CD14-positive monocyte (primary cell): ENCODE results near the gene TMEM114. TPM values are rescaled to one million over a fixed set of nuclear protein-coding genes. Genes with fewer than 3 reads are reported as not detected.

Experiments
- DNase-seq, 3 donors: peaks; one replicate each; pipeline ENCODE4 v3.0.0-alpha.2; 2011 to 2022
- H2AFZ ChIP-seq: 2 replicates; pipeline ENCODE4 v1.6.0; 2012; ENCODE audit warnings: mild to moderate bottlenecking, low read depth, low read length, inconsistent platforms; ENCODE audit not compliant: insufficient read depth, poor library complexity, severe bottlenecking
- H3K27ac ChIP-seq, 2 donors: 1 replicate in 1 of 2; 2 replicates in 1 of 2; pipeline ENCODE4 v1.5.1; 2012 to 2013; ENCODE audit warnings: low read length in 2 of 2, control low read depth in 1 of 2, inconsistent platforms in 1 of 2, low read depth in 1 of 2, mild to moderate bottlenecking in 1 of 2
- H3K27me3 ChIP-seq, 2 donors: one replicate each; pipeline versions ENCODE4 v1.6.0 to v1.6.1; 2011 to 2013; ENCODE audit warnings: low read length in 2 of 2; ENCODE audit not compliant: control insufficient read depth in 2 of 2, insufficient read depth in 2 of 2
- H3K36me3 ChIP-seq, 2 donors: replicated peaks in 1 of 2; 1 replicate in 1 of 2; 2 replicates in 1 of 2; pipeline versions ENCODE4 v1.5.1 to v1.6.1; 2012 to 2013; ENCODE audit warnings: low read length in 2 of 2, control low read depth in 1 of 2, inconsistent platforms in 1 of 2, mild to moderate bottlenecking in 1 of 2; ENCODE audit not compliant: insufficient read depth in 2 of 2, control insufficient read depth in 1 of 2
- H3K4me1 ChIP-seq, 2 donors: 1 replicate in 1 of 2; 2 replicates in 1 of 2; pipeline versions ENCODE4 v1.5.1 to v1.6.1; 2012 to 2013; ENCODE audit warnings: low read length in 2 of 2, control low read depth in 1 of 2, inconsistent platforms in 1 of 2, mild to moderate bottlenecking in 1 of 2, moderate library complexity in 1 of 2; ENCODE audit not compliant: insufficient read depth in 2 of 2, control insufficient read depth in 1 of 2
- H3K4me2 ChIP-seq: replicated peaks from 2 replicates; pipeline ENCODE3; 2012; ENCODE audit warnings: low read length, moderate library complexity, mild to moderate bottlenecking; ENCODE audit not compliant: poor library complexity, severe bottlenecking; ENCODE audit errors: extremely low read depth
- H3K4me3 ChIP-seq, 3 experiments: fragments of 200-600 bp in 1 of 3; sonication (generic) in 1 of 3; replicated peaks in 1 of 3; 1 replicate in 2 of 3; 2 replicates in 1 of 3; pipeline ENCODE4 v1.5.1; 2011 to 2013; ENCODE audit warnings: low read length in 3 of 3, mild to moderate bottlenecking in 3 of 3, control low read depth in 2 of 3, low read depth in 2 of 3, inconsistent platforms in 1 of 3, moderate library complexity in 1 of 3
- H3K79me2 ChIP-seq: 2 replicates; pipeline ENCODE4 v1.6.0; 2012; ENCODE audit warnings: mild to moderate bottlenecking, control low read depth, inconsistent platforms, low read length, moderate library complexity; ENCODE audit not compliant: insufficient read depth
- H3K9ac ChIP-seq: 2 replicates; pipeline ENCODE4 v1.6.0; 2017; ENCODE audit warnings: low read length, mild to moderate bottlenecking; ENCODE audit not compliant: insufficient read depth, poor library complexity, severe bottlenecking
- H3K9me3 ChIP-seq, 2 donors: replicated peaks in 1 of 2; 1 replicate in 1 of 2; 2 replicates in 1 of 2; pipeline versions ENCODE4 v1.5.1 to v1.6.1; 2012 to 2013; ENCODE audit warnings: low read length in 2 of 2, control low read depth in 1 of 2; ENCODE audit not compliant: control insufficient read depth in 1 of 2, insufficient read depth in 1 of 2
- H4K20me1 ChIP-seq: 2 replicates; pipeline ENCODE4 v1.6.0; 2012; ENCODE audit warnings: mild to moderate bottlenecking, low read length, control low read depth, moderate library complexity; ENCODE audit not compliant: insufficient read depth
- H3K27ac Mint-ChIP-seq, 7 donors: one replicate each; pipeline ENCODE4 v1.8.0; 2020; ENCODE audit warnings: mild to moderate bottlenecking in 7 of 7, mixed read lengths in 7 of 7, moderate library complexity in 6 of 7, inconsistent platforms in 2 of 7
- H3K27me3 Mint-ChIP-seq, 3 donors: one replicate each; pipeline ENCODE4 v1.8.0; 2021 to 2022; ENCODE audit warnings: low read depth in 3 of 3, mild to moderate bottlenecking in 3 of 3, mixed read lengths in 3 of 3, moderate library complexity in 3 of 3, inconsistent platforms in 1 of 3
- H3K36me3 Mint-ChIP-seq, 2 donors: one replicate each; pipeline ENCODE4 v1.8.0; 2020; ENCODE audit warnings: mixed read lengths in 2 of 2, inconsistent platforms in 1 of 2, mild to moderate bottlenecking in 1 of 2
- H3K4me1 Mint-ChIP-seq: one replicate; pipeline ENCODE4 v1.8.0; 2020; ENCODE audit warnings: mild to moderate bottlenecking, mixed read lengths
- H3K4me3 Mint-ChIP-seq, 2 donors: one replicate each; pipeline ENCODE4 v1.8.0; 2020; ENCODE audit warnings: mild to moderate bottlenecking in 2 of 2, mixed read lengths in 2 of 2, moderate library complexity in 1 of 2
- H3K9me3 Mint-ChIP-seq, 7 donors: one replicate each; pipeline ENCODE4 v1.8.0; 2020 to 2022; ENCODE audit warnings: mixed read lengths in 7 of 7, mild to moderate bottlenecking in 6 of 7, moderate library complexity in 6 of 7, inconsistent platforms in 2 of 7
- CTCF ChIP-seq: fragments of 200-600 bp; IDR thresholded peaks from one replicate; pipeline ENCODE4 v1.8.0; 2022; ENCODE audit warnings: antibody characterized with exemption, mild to moderate bottlenecking
- WGBS: methylation state at CpG from one replicate; pipeline ENCODE4 v1.1.5; 2013; ENCODE audit warnings: missing lambda C conversion rate; ENCODE audit not compliant: insufficient coverage; 5-methylcytosine and 5-hydroxymethylcytosine counted together
- intact Hi-C, 2 donors: fragments of 100-400 bp; cut with micrococcal nuclease; formaldehyde crosslinking; loops; one replicate each; pipeline versions ENCODE4 v1.15.0 to v1.15.1; 2023
- polyA plus RNA-seq, 3 donors: library from polyadenylated mRNA; depleted of rRNA in 1 of 3; unstranded in 2 of 3; stranded (reverse) in 1 of 3; fragments of 300-500 nt in 2 of 3; fragments of >200 nt in 1 of 3; fragmentation: Illumina TruSeq in 2 of 3; gene quantifications; 1 replicate in 2 of 3; 2 replicates in 1 of 3; pipeline ENCODE4 v1.2.3, GENCODE V29; 2012 to 2021

The TMEM114 gene
- polyA plus RNA-seq, 3 donors: not detected

DNA sequence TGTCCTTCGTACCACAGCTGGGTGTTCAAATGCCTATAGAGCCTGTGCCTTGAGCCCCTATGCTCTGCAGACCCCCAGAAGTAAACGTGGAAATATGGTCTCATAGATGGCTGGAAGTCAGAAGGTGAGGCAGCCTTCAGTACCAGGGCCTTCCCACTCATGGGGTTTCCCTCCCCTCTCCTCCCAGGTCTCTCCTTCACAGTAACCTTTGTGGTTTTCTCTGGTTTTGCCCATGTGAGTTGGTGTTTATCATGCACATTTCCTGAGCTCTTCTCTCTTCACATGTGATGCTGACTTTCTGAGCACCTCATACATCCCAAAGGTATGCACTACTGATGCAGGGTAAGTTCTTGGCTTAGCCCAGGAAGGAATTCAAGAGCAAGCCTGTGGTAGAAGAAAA is 35.4 kb downstream of the TMEM114 start:
- intact Hi-C loops: no loop called here
- H3K4me3 ChIP-seq: no peak overlapping the region
- DNase-seq: no peak
- peaks cover 8 to 20% (median 12%) of the 10 kb centered on the region in 3 donors for H3K27me3 Mint-ChIP-seq
- H3K27me3 ChIP-seq: no peaks in the 10 kb centered on the region
- no peak overlapping the region for H3K4me3 Mint-ChIP-seq
- H2AFZ ChIP-seq: no peak overlapping the region
- H3K36me3 ChIP-seq: no peaks in the 10 kb centered on the region
- H3K79me2 ChIP-seq: no peaks in the 10 kb centered on the region
- WGBS: 63% methylated on average over 1 of the region's 2 CpGs
- H3K36me3 Mint-ChIP-seq: no peaks in the 10 kb centered on the region
- H3K9me3 ChIP-seq: no peaks in the 10 kb centered on the region
- no peaks in the 10 kb centered on the region for H3K4me1 ChIP-seq
- H4K20me1 ChIP-seq: no peaks in the 10 kb centered on the region
- no peak for TF ChIP-seq CTCF
- no peak overlapping the region for H3K27ac ChIP-seq
- no peaks in the 10 kb centered on the region for H3K4me1 Mint-ChIP-seq
- H3K4me2 ChIP-seq: no peak overlapping the region
- no peak overlapping the region for H3K9ac ChIP-seq
- no peak overlapping the region for H3K27ac Mint-ChIP-seq
- H3K9me3 Mint-ChIP-seq: peaks cover 0 to 1% (median 0%) of the 10 kb centered on the region in 7 donors

DNA sequence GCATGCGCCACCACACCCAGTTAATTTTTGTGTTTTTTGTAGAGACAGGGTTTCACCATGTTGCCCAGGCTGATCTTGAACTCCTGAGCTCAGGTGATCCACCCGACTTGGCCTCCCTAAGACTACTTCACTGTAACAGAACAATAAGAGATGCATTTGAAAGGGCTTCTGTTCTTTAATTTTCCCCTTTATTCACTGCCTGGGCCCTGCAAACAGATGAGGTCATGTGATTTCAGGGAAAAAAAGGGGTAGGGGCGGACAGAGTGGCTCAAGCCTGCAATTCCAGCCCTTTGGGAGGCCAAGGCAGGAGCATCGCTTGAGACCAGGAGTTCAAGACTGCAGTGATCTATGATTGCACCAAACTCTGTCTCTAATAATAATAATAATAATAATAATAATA is 36.3 kb downstream of the TMEM114 start:
- TF ChIP-seq CTCF: no peak

More for the DNA sequence above, 36.3 kb downstream of the TMEM114 start:
- Mint-ChIP-seq H3K9me3 (peaks cover 0 to 1% (median 0%) of the 10 kb centered on the region in 7 donors), H3K4me3 (no peak overlapping the region), H3K27ac (no peak overlapping the region), H3K36me3 (no peaks in the 10 kb centered on the region), H3K27me3 (peaks cover 8 to 20% (median 14%) of the 10 kb centered on the region in 3 donors), H3K4me1 (no peaks in the 10 kb centered on the region)
- no peaks in the 10 kb centered on the region for H4K20me1 ChIP-seq
- H3K4me2 ChIP-seq: no peak overlapping the region
- no peak for DNase-seq
- H3K9ac ChIP-seq: no peak overlapping the region
- H3K4me1 ChIP-seq: no peaks in the 10 kb centered on the region
- H3K79me2 ChIP-seq: no peaks in the 10 kb centered on the region
- no peak overlapping the region for H2AFZ ChIP-seq
- H3K27ac ChIP-seq: no peak overlapping the region
- no peak overlapping the region for H3K4me3 ChIP-seq
- no peaks in the 10 kb centered on the region for H3K36me3 ChIP-seq
- WGBS: no CpG with 5 or more reads among the region's 4 CpGs
- H3K27me3 ChIP-seq: no peaks in the 10 kb centered on the region
- intact Hi-C loops: no loop called here
- H3K9me3 ChIP-seq: no peaks in the 10 kb centered on the region
